GM18505 (cell line): ENCODE data around the gene CHD9.
"Not testable (repeated sequence)": the region's sequence is repeated elsewhere in the genome, so short reads cannot be mapped to it uniquely, and the experiment has no call there.

Experiments used
- ATAC-seq: cut with Tn5 transposase; IDR thresholded peaks from one replicate; pipeline ENCODE4 v1.9.1; 2021; ENCODE audit not compliant: unreplicated experiment
- POLR2A ChIP-seq: IDR thresholded peaks from 4 replicates; pipeline ENCODE4 v1.6.1; 2011; ENCODE audit warnings: borderline replicate concordance; ENCODE audit not compliant: insufficient read depth, insufficient read length; ENCODE audit errors: extremely low read depth

CHD9 gene

GRCh38 chr16:53235851-53236250 is 181.1 kb downstream of the CHD9 start:
- no peak for ATAC-seq
- no peak for TF ChIP-seq POLR2A

GRCh38 chr16:53249331-53249730 is 194.5 kb downstream of the CHD9 start:
- no peak for ATAC-seq
- TF ChIP-seq POLR2A: no peak

- no peak for TF ChIP-seq POLR2A
- no peak for ATAC-seq
Measured at GRCh38 chr16:53257001-53257400, 202.2 kb downstream of the CHD9 start.

- TF ChIP-seq POLR2A: no peak
Measured at GRCh38 chr16:53258809-53259208, 204.0 kb downstream of the CHD9 start.

GRCh38 chr16:53261276-53261675 is 206.5 kb downstream of the CHD9 start:
- TF ChIP-seq POLR2A: no peak
- no peak for ATAC-seq

More at GRCh38 chr16:53258809-53259208, 204.0 kb downstream of the CHD9 start:
- no peak for ATAC-seq

- no peak for ATAC-seq
- no peak for TF ChIP-seq POLR2A
Measured at GRCh38 chr16:53262645-53263044, 207.9 kb downstream of the CHD9 start.

GRCh38 chr16:53266156-53266555 is 211.4 kb downstream of the CHD9 start:
- ATAC-seq: no peak
- no peak for TF ChIP-seq POLR2A

GRCh38 chr16:53278498-53278897 is 223.7 kb downstream of the CHD9 start:
- ATAC-seq: not testable (repeated sequence)

- no peak for ATAC-seq
- no peak for TF ChIP-seq POLR2A
Measured at GRCh38 chr16:53281280-53281679, 226.5 kb downstream of the CHD9 start.

GRCh38 chr16:53281859-53282258 is 227.1 kb downstream of the CHD9 start:
- ATAC-seq: no peak
- TF ChIP-seq POLR2A: no peak

- no peak for TF ChIP-seq POLR2A
Measured at GRCh38 chr16:53282328-53282727, 227.5 kb downstream of the CHD9 start.

GRCh38 chr16:53282975-53283946 is 228.5 kb downstream of the CHD9 start:
- no peak for ATAC-seq
- no peak for TF ChIP-seq POLR2A

More at GRCh38 chr16:53282328-53282727, 227.5 kb downstream of the CHD9 start:
- no peak for ATAC-seq

- no peak for ATAC-seq
Measured at GRCh38 chr16:53285236-53285635, 230.4 kb downstream of the CHD9 start.

GRCh38 chr16:53290520-53290919 is 235.7 kb downstream of the CHD9 start:
- TF ChIP-seq POLR2A: no peak

More at GRCh38 chr16:53285236-53285635, 230.4 kb downstream of the CHD9 start:
- no peak for TF ChIP-seq POLR2A

More at GRCh38 chr16:53290520-53290919, 235.7 kb downstream of the CHD9 start:
- ATAC-seq: no peak
